ENCODE results near the gene SLC9A9.

DNA sequence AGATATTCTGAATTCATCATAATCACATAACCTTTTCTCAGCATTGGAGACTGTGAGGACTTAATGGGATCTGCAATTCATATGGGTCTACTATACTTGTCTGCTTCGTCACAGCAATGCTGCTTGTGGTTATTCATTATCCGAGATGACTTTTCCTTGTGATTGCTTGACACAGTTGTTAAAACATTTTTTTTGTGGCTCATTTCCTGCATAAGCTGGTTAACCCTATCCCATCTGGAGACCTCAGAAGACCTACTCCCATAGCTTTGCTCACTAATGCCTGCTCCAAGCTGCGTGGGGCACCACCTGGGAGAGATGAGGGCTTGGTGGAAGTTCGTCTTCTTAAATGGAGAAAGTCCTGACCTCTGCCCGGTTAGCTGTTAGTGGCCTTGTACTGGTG, 367.9 kb downstream of the SLC9A9 start:
- TF ChIP-seq, protein P1, sequence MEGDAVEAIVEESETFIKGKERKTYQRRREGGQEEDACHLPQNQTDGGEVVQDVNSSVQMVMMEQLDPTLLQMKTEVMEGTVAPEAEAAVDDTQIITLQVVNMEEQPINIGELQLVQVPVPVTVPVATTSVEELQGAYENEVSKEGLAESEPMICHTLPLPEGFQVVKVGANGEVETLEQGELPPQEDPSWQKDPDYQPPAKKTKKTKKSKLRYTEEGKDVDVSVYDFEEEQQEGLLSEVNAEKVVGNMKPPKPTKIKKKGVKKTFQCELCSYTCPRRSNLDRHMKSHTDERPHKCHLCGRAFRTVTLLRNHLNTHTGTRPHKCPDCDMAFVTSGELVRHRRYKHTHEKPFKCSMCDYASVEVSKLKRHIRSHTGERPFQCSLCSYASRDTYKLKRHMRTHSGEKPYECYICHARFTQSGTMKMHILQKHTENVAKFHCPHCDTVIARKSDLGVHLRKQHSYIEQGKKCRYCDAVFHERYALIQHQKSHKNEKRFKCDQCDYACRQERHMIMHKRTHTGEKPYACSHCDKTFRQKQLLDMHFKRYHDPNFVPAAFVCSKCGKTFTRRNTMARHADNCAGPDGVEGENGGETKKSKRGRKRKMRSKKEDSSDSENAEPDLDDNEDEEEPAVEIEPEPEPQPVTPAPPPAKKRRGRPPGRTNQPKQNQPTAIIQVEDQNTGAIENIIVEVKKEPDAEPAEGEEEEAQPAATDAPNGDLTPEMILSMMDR (conservative IDR thresholded peaks at IDR 0.05; ENCODE audit: low read depth, low read length), result no peak
- no peak for TF ChIP-seq EZH2 (IDR thresholded peaks at IDR 0.05; ENCODE audit: borderline replicate concordance, low read depth, low read length, poor library complexity, severe bottlenecking)
